GM12865 (cell line): ENCODE measurements around the gene ADD3.

Experiments used
- DNase-seq: peaks from one replicate; pipeline ENCODE4 v3.0.0; 2010; ENCODE audit warnings: low read depth
- H3K4me3 ChIP-seq: 2 replicates; pipeline ENCODE4 v1.5.1; 2011; ENCODE audit warnings: mild to moderate bottlenecking, low read depth, low read length, control low read depth
- TF ChIP-seq, protein P1 (sequence below): IDR thresholded peaks from 2 replicates; pipeline ENCODE4 v1.5.1; 2011; ENCODE audit warnings: low read length, control low read depth, low read depth, inconsistent platforms; ENCODE audit not compliant: insufficient read depth; ENCODE audit errors: missing control alignments

Gene ADD3

DNA sequence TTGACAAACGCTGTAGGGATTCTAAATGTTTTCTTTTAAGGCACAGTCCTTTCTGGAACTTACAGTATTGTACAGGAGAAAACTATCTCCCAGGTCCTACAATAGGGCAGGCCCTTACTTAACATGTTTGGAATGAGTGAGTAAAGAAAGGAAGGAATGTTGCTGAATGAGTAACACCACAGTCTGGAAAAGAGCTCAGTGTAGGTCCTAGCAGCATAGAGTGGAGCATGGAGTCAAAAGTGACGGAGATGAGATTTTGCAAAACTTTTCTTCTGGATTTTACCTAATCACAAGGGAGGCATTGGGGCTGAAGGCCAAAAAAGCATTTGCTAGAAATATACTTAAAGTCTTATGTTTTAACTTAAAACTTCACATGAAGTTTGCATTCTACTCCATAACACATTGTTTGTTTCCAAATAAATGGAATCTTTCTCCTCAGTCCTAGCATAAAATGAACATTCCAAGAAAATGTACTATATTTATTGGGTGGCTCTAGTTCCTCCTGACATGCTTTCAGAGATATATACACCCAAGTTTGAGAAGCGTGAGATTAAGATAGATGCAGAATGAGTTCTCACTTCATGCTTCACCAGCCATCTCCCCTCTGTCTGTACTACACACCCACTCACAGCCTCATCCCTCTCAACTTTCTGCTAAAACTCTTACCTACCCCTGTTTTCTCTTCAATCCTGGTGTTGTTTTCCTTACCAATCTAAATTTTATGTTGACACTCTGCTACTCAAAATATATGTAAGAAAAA lies 20.2 kb upstream of the ADD3 start:
- H3K4me3 ChIP-seq = no peak overlapping the region
- DNase-seq = no peak
- TF ChIP-seq, protein P1, sequence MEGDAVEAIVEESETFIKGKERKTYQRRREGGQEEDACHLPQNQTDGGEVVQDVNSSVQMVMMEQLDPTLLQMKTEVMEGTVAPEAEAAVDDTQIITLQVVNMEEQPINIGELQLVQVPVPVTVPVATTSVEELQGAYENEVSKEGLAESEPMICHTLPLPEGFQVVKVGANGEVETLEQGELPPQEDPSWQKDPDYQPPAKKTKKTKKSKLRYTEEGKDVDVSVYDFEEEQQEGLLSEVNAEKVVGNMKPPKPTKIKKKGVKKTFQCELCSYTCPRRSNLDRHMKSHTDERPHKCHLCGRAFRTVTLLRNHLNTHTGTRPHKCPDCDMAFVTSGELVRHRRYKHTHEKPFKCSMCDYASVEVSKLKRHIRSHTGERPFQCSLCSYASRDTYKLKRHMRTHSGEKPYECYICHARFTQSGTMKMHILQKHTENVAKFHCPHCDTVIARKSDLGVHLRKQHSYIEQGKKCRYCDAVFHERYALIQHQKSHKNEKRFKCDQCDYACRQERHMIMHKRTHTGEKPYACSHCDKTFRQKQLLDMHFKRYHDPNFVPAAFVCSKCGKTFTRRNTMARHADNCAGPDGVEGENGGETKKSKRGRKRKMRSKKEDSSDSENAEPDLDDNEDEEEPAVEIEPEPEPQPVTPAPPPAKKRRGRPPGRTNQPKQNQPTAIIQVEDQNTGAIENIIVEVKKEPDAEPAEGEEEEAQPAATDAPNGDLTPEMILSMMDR = no peak

DNA sequence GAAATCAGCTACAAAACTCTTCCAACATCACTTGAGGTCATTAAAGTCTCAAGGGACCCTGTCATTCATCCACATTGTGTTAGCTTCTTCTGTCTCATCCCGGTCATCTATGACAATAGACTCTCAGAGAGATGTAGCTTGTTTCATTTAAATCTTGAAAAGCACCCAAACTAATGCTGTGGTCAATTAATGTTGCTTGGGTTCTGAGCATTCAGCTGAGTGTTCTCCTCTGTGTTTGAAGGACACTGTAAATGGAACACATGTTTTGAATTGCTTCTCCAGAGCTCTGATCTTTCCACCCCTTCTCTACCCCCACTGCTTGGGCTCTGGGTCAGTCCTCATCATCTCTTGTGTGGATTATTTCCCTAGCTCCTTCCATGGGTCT lies 19.6 kb upstream of the ADD3 start:
- TF ChIP-seq, protein P1 = no peak
- H3K4me3 ChIP-seq = no peak overlapping the region
- no peak for DNase-seq

DNA sequence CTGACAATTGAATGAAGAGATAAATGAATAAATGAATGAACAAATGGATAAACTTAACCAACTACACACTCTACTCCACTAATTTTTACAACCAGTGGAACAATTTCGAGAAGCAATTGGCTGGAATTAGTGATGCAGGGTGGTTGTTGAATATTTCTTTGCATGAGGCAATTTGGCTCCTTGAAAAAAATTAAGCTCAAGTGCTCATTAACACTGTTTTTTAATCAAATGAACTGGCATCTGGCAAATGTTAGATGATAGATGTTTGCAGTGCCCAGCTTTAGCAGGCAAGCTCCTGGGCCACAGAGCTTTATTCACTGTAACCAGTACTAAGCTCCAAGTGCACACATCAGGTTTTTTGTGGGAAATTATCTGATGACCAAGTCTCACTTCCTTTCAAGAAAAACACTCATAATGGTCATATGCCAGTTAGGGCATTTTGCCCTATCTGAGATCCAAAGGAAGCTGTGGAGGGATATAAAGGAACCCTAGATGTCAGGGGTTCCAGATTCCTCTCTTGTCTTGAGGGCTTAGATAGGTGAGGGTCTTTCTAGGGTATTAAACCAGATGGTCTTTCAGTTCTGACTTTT lies 16.4 kb upstream of the ADD3 start:
- DNase-seq = no peak

DNA sequence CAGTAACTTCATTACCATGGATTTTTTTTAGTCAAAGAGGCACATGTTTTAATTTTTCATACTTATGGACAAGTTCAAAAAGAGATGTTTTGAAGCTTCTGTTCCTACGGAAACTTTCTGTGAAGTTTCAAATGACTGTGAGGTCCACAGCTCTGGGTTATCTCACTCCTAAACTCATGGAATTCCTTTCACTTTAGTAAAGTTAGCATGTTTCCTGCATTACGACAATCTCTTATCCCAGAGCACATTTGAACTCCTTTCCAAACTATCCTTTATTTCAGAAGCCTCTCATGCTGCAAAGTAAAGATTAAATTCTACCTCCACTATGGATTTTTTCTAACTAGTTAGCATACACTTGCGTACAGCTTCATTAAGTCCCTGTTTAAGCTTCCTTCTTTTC lies 15.3 kb upstream of the ADD3 start:
- no peak overlapping the region for H3K4me3 ChIP-seq
- TF ChIP-seq, protein P1 = no peak
- no peak for DNase-seq

More for the DNA sequence above, 16.4 kb upstream of the ADD3 start:
- H3K4me3 ChIP-seq = no peak overlapping the region
- TF ChIP-seq, protein P1 = no peak

DNA sequence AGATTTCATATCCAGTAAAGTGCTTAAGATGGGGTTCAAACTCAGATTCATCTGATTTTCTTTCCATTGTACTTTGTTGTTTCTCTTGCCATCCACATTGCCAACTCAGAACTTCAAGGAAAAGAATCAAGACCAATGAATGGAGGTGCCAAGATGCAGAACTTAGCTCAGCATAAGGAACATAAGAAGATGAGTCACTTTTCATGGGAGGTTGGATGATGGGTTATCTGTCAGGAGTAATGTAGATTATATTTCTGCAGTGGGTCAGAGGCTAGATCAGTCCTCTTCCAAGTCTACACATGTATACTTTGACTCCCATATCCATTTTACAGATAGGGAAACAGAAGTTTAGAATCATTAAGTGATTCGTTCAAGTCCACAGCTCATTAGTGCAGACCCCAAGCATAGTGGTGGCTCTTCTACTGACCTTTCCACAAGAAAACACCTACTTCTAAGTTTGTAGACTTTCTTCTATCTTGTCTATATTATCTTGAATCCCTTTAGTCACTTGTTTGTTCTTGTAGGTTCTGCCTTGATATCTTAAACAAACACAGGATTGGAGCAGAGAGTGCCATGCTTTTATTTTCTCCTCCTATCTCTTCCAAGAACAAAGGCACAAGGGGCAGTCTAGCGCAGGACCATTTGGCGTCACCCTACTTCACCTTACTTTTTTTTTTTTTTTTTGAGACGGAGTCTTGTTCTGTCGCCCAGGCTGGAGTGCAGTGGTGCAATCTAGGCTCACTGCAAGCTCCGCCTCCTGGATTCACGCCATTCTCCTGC lies 14.0 kb upstream of the ADD3 start:
- TF ChIP-seq, protein P1 = no peak
- no peak overlapping the region for H3K4me3 ChIP-seq
- no peak for DNase-seq

DNA sequence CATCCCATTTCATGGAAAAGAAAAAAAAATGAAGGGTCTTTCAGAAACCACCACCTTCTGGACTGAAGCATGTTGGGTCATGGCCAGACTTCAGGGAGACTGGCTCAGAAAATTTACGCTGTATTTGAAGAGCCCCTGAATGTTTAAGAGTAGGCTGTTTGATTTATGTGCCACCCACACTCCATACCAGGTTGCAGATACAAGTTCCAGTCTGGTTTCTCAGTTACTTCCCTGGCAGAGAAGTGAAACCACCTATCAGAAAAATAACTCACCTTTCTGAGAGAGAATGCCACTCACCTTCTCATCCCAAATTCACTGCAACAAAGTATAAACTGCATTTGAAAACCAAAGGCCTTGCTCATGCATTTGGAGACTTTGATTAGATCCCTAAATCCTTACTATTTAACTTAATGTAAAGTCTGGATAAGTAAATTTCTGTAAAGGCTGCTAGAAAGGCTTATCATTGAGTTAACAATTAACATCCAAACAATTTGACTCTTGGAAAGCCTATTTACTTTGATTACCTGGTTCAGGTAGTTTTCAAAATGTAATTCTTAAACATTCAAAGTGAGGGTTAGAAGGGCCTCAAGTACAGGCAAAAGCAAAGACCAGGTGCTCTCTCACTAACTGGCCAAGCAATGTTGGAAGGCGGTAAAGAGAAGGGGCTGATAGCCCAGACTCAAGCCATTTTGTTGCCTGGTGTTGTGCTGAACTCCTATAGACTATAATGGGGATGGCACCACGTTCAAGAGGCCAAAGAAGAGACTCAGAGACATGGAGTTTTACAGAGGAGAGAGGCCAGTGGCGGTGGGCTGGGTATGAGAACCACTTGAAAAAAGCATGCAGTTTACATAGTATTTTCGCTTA lies 12.8 kb upstream of the ADD3 start:
- TF ChIP-seq, protein P1 = no peak
- no peak for DNase-seq

More for the DNA sequence above, 12.8 kb upstream of the ADD3 start:
- H3K4me3 ChIP-seq = no peak overlapping the region
